Thyroid gland (tissue), 4 donors: ENCODE results near the gene SP8.

Experiments
- CTCF ChIP-seq, 6 experiments: fragments of 200-600 bp in 3 of 6; fragments of 450-650 bp in 3 of 6; sonication (generic) in 3 of 6; IDR thresholded peaks; one replicate each; pipeline ENCODE4 v1.5.1; 2016 to 2019; ENCODE audit warnings: antibody characterized with exemption in 6 of 6, mild to moderate bottlenecking in 2 of 6, inconsistent platforms in 1 of 6, moderate library complexity in 1 of 6
- POLR2A ChIP-seq, 2 donors: fragments of 450-650 bp; IDR thresholded peaks; one replicate each; pipeline ENCODE4 v1.6.1; 2017; ENCODE audit warnings: antibody characterized with exemption in 2 of 2, mild to moderate bottlenecking in 2 of 2, moderate library complexity in 1 of 2

- TF ChIP-seq POLR2A (IDR thresholded peaks at IDR 0.05) (no peak), CTCF (IDR thresholded peaks at IDR 0.05) (no peak)
These were observed 37.8 kb downstream of the SP8 start for GRCh38 chr7:20748853-20749252.
